Ascending aorta (tissue), 2 donors: ENCODE measurements around the gene GAPT. TPM values are rescaled to one million over a fixed set of nuclear protein-coding genes. Genes with fewer than 3 reads are reported as not detected.

ENCODE experiments used
- DNase-seq, 2 donors: peaks; one replicate each; pipeline ENCODE4 v3.0.0-alpha.2; 2019; ENCODE audit warnings: low spot score in 2 of 2
- H3K27ac ChIP-seq, 2 donors: fragments of 200-600 bp; sonication (generic); one replicate each; pipeline ENCODE4 v1.5.1; 2016 to 2017; ENCODE audit warnings: mild to moderate bottlenecking in 1 of 2
- H3K27me3 ChIP-seq: fragments of 200-600 bp; sonication (generic); one replicate; pipeline ENCODE4 v1.5.1; 2017
- H3K36me3 ChIP-seq, 2 donors: fragments of 200-600 bp; sonication (generic); one replicate each; pipeline ENCODE4 v1.5.1; 2016
- H3K4me1 ChIP-seq, 2 donors: fragments of 200-600 bp; sonication (generic); one replicate each; pipeline ENCODE4 v1.5.1; 2016 to 2017; ENCODE audit warnings: mild to moderate bottlenecking in 1 of 2
- H3K4me3 ChIP-seq, 2 donors: fragments of 200-600 bp; sonication (generic); one replicate each; pipeline ENCODE4 v1.5.1; 2016 to 2017; ENCODE audit warnings: mild to moderate bottlenecking in 1 of 2
- H3K9me3 ChIP-seq, 2 donors: fragments of 200-600 bp; sonication (generic); one replicate each; pipeline ENCODE4 v1.5.1; 2016
- intact Hi-C: fragments of 100-400 bp; cut with DNase I; formaldehyde crosslinking; loops from one replicate; pipeline ENCODE4 v1.15.1; 2023
- total RNA-seq: library from RNA; depleted of rRNA; stranded (reverse); fragments of >200 nt; gene quantifications from one replicate; pipeline ENCODE4 v1.1.0, GENCODE V29; 2016
- TF ChIP-seq, protein P1 (sequence below), 3 experiments: fragments of 200-600 bp in 2 of 3; fragments of 450-650 bp in 1 of 3; sonication (generic) in 2 of 3; IDR thresholded peaks; one replicate each; pipeline ENCODE4 v1.5.1; 2016 to 2019; ENCODE audit warnings: antibody characterized with exemption in 3 of 3, mild to moderate bottlenecking in 1 of 3, moderate library complexity in 1 of 3

The GAPT gene
- total RNA-seq, 1 donor from 2014 or later: not detected

- Histone ChIP-seq H3K9me3 (no peaks in the 10 kb centered on the region), H3K27me3 (no peaks in the 10 kb centered on the region), H3K36me3 (no peaks in the 10 kb centered on the region), H3K4me3 (no peak overlapping the region), H3K27ac (no peak overlapping the region), H3K4me1 (no peaks in the 10 kb centered on the region)
- TF ChIP-seq, protein P1, sequence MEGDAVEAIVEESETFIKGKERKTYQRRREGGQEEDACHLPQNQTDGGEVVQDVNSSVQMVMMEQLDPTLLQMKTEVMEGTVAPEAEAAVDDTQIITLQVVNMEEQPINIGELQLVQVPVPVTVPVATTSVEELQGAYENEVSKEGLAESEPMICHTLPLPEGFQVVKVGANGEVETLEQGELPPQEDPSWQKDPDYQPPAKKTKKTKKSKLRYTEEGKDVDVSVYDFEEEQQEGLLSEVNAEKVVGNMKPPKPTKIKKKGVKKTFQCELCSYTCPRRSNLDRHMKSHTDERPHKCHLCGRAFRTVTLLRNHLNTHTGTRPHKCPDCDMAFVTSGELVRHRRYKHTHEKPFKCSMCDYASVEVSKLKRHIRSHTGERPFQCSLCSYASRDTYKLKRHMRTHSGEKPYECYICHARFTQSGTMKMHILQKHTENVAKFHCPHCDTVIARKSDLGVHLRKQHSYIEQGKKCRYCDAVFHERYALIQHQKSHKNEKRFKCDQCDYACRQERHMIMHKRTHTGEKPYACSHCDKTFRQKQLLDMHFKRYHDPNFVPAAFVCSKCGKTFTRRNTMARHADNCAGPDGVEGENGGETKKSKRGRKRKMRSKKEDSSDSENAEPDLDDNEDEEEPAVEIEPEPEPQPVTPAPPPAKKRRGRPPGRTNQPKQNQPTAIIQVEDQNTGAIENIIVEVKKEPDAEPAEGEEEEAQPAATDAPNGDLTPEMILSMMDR (IDR thresholded peaks at IDR 0.05): no peak
- intact Hi-C loops: no loop called here
- no peak for DNase-seq
These were observed 53.0 kb downstream of the GAPT start for GRCh38 chr5:58544195-58544594.

DNA sequence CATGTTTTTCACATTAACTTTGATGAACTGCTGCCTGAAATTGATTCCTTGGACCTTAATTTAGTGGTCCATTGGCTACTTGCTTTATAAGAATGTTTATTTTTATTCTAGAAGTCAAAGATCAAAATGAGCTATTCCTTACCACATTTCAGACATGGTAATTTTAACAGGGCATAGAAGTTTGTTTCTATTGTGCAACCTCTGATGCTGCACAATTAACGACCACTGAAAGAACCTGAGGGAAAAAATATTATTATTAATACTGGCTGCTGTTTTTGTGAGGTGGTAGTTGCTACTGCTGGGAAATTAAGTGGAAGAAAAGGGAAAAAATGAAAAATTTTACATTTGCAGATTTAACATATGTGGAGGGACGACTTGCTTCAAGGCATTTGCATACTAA is 53.7 kb downstream of the GAPT start:
- no peak for DNase-seq
- Histone ChIP-seq H3K9me3 (no peaks in the 10 kb centered on the region), H3K36me3 (no peaks in the 10 kb centered on the region), H3K27ac (no peak overlapping the region), H3K4me1 (no peaks in the 10 kb centered on the region), H3K4me3 (no peak overlapping the region), H3K27me3 (no peaks in the 10 kb centered on the region)
- TF ChIP-seq, protein P1 (IDR thresholded peaks at IDR 0.05): no peak
- intact Hi-C loops: no loop called here

DNA sequence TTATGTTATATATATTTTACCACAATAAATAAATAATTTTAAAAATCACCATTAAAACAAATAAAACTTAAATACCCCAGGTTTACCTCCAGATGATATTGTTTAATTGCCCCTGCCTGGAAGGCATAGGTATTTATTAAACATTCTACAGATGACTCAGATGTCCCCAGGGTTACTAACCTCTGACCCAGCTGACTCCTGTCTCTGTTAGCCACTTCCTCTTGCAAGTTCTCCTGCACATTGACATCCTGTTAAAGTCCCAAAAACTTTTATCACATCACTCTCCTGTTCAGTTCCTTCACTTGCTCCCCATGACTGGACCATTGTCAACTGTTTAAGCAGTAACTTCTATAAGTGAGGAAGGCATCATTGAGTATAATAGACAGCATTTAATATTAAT is 54.7 kb downstream of the GAPT start:
- TF ChIP-seq, protein P1 (IDR thresholded peaks at IDR 0.05): no peak
- intact Hi-C loops: no loop called here
- Histone ChIP-seq H3K9me3 (no peaks in the 10 kb centered on the region), H3K4me1 (no peaks in the 10 kb centered on the region), H3K36me3 (no peaks in the 10 kb centered on the region), H3K4me3 (no peak overlapping the region), H3K27me3 (no peaks in the 10 kb centered on the region), H3K27ac (no peak overlapping the region)
- DNase-seq: no peak

Other genes starting within 250 kb of the GAPT start
- gene PLK2, start 31.3 kb upstream of the GAPT start, total RNA-seq: 69.1 TPM
- 3.0 TPM for gene RAB3C, start 91.6 kb downstream of the GAPT start, total RNA-seq